WTC11 (cell line): ENCODE data around the gene LRP1.

Source experiments
- ATF1 ChIP-seq: sonication (generic); formaldehyde crosslinking; IDR thresholded peaks from 2 replicates; pipeline ENCODE4 v1.8.1; 2023; ENCODE audit warnings: mild to moderate bottlenecking, moderate library complexity, missing genetic modification reagents
- CTCF ChIP-seq: fragments of 200-600 bp; IDR thresholded peaks from 2 replicates; pipeline ENCODE4 v1.8.0; 2022; ENCODE audit warnings: antibody characterized with exemption
- NFYB ChIP-seq: sonication (generic); formaldehyde crosslinking; conservative IDR thresholded peaks from 2 replicates; pipeline ENCODE4 v1.8.0; 2022; ENCODE audit warnings: low read depth, missing genetic modification reagents
- NR1H2 ChIP-seq: sonication (generic); formaldehyde crosslinking; IDR thresholded peaks from 2 replicates; pipeline ENCODE4 v1.9.0; 2021; ENCODE audit warnings: mild to moderate bottlenecking, moderate library complexity, missing genetic modification reagents
- SMAD3 ChIP-seq: sonication (generic); formaldehyde crosslinking; IDR thresholded peaks from 2 replicates; pipeline ENCODE4 v1.8.0; 2022; ENCODE audit warnings: missing genetic modification reagents, mild to moderate bottlenecking, borderline replicate concordance
- USF2 ChIP-seq: sonication (generic); formaldehyde crosslinking; IDR thresholded peaks from 2 replicates; pipeline ENCODE4 v1.8.1; 2023; ENCODE audit warnings: mild to moderate bottlenecking, missing genetic modification reagents, moderate library complexity
- ZNF121 ChIP-seq: sonication (generic); formaldehyde crosslinking; IDR thresholded peaks from 2 replicates; pipeline ENCODE4 v1.8.0; 2023; ENCODE audit warnings: missing genetic modification reagents
- ZNF138 ChIP-seq: sonication (generic); formaldehyde crosslinking; conservative IDR thresholded peaks from 2 replicates; pipeline ENCODE4 v1.8.1; 2022; ENCODE audit warnings: mild to moderate bottlenecking, moderate library complexity, missing genetic modification reagents
- TF ChIP-seq, protein P1 (sequence below): sonication (generic); formaldehyde crosslinking; IDR thresholded peaks from 2 replicates; pipeline ENCODE4 v1.8.0; 2022; ENCODE audit warnings: mild to moderate bottlenecking, missing genetic modification reagents
- TF ChIP-seq, protein P2 (sequence below): sonication (generic); formaldehyde crosslinking; IDR thresholded peaks from 2 replicates; pipeline ENCODE4 v1.8.1; 2023; ENCODE audit warnings: mild to moderate bottlenecking, missing genetic modification reagents, borderline replicate concordance
- TF ChIP-seq, protein P3 (sequence below): sonication (generic); formaldehyde crosslinking; IDR thresholded peaks from 2 replicates; pipeline ENCODE4 v1.8.0; 2022; ENCODE audit warnings: mild to moderate bottlenecking, missing genetic modification reagents
- TF ChIP-seq, protein P4 (sequence below): sonication (generic); formaldehyde crosslinking; IDR thresholded peaks from 2 replicates; pipeline ENCODE4 v1.8.0; 2022; ENCODE audit warnings: mild to moderate bottlenecking, missing genetic modification reagents

DNA sequence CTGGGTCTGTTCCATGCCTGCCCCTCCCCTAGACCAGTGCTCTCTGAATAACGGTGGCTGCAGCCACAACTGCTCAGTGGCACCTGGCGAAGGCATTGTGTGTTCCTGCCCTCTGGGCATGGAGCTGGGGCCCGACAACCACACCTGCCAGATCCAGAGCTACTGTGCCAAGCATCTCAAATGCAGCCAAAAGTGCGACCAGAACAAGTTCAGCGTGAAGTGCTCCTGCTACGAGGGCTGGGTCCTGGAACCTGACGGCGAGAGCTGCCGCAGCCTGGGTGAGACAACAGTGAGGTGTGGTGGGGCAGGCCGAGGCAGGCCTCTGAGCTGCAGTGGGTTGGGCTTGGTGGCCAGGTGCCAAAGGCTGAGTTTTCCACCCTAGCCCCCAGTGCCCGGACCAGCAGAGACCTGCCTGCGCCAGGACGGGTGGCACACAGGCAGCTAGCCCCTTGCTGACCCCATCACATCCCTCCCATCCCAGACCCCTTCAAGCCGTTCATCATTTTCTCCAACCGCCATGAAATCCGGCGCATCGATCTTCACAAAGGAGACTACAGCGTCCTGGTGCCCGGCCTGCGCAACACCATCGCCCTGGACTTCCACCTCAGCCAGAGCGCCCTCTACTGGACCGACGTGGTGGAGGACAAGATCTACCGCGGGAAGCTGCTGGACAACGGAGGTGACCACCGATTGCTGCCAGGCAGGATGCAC, 47.3 kb downstream of the LRP1 start:
- no peak for TF ChIP-seq NFYB (CRISPR knock-in tag)
- no peak for TF ChIP-seq NR1H2 (CRISPR knock-in tag)
- TF ChIP-seq USF2 (CRISPR knock-in tag), result no peak
- no peak for TF ChIP-seq ATF1 (CRISPR knock-in tag)
- TF ChIP-seq CTCF, result peak; percentile 75
- TF ChIP-seq, protein P1, sequence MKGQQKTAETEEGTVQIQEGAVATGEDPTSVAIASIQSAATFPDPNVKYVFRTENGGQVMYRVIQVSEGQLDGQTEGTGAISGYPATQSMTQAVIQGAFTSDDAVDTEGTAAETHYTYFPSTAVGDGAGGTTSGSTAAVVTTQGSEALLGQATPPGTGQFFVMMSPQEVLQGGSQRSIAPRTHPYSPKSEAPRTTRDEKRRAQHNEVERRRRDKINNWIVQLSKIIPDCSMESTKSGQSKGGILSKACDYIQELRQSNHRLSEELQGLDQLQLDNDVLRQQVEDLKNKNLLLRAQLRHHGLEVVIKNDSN, result no peak
- no peak for TF ChIP-seq ZNF138 (CRISPR knock-in tag)
- TF ChIP-seq, protein P2, sequence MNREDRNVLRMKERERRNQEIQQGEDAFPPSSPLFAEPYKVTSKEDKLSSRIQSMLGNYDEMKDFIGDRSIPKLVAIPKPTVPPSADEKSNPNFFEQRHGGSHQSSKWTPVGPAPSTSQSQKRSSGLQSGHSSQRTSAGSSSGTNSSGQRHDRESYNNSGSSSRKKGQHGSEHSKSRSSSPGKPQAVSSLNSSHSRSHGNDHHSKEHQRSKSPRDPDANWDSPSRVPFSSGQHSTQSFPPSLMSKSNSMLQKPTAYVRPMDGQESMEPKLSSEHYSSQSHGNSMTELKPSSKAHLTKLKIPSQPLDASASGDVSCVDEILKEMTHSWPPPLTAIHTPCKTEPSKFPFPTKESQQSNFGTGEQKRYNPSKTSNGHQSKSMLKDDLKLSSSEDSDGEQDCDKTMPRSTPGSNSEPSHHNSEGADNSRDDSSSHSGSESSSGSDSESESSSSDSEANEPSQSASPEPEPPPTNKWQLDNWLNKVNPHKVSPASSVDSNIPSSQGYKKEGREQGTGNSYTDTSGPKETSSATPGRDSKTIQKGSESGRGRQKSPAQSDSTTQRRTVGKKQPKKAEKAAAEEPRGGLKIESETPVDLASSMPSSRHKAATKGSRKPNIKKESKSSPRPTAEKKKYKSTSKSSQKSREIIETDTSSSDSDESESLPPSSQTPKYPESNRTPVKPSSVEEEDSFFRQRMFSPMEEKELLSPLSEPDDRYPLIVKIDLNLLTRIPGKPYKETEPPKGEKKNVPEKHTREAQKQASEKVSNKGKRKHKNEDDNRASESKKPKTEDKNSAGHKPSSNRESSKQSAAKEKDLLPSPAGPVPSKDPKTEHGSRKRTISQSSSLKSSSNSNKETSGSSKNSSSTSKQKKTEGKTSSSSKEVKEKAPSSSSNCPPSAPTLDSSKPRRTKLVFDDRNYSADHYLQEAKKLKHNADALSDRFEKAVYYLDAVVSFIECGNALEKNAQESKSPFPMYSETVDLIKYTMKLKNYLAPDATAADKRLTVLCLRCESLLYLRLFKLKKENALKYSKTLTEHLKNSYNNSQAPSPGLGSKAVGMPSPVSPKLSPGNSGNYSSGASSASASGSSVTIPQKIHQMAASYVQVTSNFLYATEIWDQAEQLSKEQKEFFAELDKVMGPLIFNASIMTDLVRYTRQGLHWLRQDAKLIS (CRISPR knock-in tag), result no peak
- no peak for TF ChIP-seq ZNF121 (CRISPR knock-in tag)
- TF ChIP-seq, protein P3, sequence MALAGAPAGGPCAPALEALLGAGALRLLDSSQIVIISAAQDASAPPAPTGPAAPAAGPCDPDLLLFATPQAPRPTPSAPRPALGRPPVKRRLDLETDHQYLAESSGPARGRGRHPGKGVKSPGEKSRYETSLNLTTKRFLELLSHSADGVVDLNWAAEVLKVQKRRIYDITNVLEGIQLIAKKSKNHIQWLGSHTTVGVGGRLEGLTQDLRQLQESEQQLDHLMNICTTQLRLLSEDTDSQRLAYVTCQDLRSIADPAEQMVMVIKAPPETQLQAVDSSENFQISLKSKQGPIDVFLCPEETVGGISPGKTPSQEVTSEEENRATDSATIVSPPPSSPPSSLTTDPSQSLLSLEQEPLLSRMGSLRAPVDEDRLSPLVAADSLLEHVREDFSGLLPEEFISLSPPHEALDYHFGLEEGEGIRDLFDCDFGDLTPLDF (CRISPR knock-in tag), result no peak
- TF ChIP-seq SMAD3, result no peak
- TF ChIP-seq, protein P4, sequence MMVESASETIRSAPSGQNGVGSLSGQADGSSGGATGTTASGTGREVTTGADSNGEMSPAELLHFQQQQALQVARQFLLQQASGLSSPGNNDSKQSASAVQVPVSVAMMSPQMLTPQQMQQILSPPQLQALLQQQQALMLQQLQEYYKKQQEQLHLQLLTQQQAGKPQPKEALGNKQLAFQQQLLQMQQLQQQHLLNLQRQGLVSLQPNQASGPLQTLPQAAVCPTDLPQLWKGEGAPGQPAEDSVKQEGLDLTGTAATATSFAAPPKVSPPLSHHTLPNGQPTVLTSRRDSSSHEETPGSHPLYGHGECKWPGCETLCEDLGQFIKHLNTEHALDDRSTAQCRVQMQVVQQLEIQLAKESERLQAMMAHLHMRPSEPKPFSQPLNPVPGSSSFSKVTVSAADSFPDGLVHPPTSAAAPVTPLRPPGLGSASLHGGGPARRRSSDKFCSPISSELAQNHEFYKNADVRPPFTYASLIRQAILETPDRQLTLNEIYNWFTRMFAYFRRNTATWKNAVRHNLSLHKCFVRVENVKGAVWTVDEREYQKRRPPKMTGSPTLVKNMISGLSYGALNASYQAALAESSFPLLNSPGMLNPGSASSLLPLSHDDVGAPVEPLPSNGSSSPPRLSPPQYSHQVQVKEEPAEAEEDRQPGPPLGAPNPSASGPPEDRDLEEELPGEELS (CRISPR knock-in tag), result no peak
